Right ventricle myocardium inferior (tissue), 1 donor: ENCODE measurements around the gene RFFL. TPM values are rescaled to one million over a fixed set of nuclear protein-coding genes. Genes with fewer than 3 reads are reported as not detected.

Source experiments
- ATAC-seq: fragments of 200-7000 bp; cut with Tn5 transposase; one replicate; pipeline ENCODE4 v1.9.1; 2020; ENCODE audit warnings: mild to moderate bottlenecking, moderate library complexity
- DNase-seq: peaks from one replicate; pipeline ENCODE4 v3.0.0; 2021; ENCODE audit errors: missing footprints
- intact Hi-C: fragments of 100-400 bp; cut with DNase I; formaldehyde crosslinking; loops from one replicate; pipeline ENCODE4 v1.11.0; 2022
- total RNA-seq: library from RNA; stranded (reverse); fragmentation: NEBNext Ultra II Directional; extraction: Animal tissue kit (Norgen Biotek cat#: 25700); gene quantifications from one replicate; pipeline ENCODE4 v1.2.1, GENCODE V29; 2021
- donor health status: DM: no; HTN: yes; CAD: no; lungs with severe emphysema.

The RFFL gene
- total RNA-seq, 1 donor from 2014 or later, result 11.2 TPM

- ATAC-seq, result no peak
- no peak for DNase-seq
- intact Hi-C loops, result loop anchor here (5.0 kb wide), 1 partner anchor 103 kb away; the partner anchor contains the start of gene LIG3
Measured at GRCh38 chr17:35084987-35085386, 21.5 kb upstream of the RFFL start.

DNA sequence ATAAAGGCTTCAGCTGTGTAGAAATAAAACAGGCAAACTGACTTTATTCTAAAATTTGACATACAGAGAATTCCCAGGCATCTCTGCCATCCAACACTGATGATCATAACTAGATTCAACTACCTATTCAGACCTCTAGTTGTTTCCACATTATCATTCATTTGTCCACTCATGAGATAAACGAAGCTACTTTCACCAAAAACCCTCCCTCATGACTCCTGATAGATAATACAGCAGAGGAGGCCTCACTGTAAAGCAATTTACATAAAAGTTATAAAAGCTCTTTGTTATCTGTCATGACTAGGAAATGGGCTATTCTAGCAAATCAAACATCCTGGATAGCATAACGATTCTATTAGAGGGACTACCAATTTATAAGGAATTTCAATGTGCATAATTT, 19.6 kb upstream of the RFFL start:
- no peak for DNase-seq
- no peak for ATAC-seq
- intact Hi-C loops, result no loop called here

DNA sequence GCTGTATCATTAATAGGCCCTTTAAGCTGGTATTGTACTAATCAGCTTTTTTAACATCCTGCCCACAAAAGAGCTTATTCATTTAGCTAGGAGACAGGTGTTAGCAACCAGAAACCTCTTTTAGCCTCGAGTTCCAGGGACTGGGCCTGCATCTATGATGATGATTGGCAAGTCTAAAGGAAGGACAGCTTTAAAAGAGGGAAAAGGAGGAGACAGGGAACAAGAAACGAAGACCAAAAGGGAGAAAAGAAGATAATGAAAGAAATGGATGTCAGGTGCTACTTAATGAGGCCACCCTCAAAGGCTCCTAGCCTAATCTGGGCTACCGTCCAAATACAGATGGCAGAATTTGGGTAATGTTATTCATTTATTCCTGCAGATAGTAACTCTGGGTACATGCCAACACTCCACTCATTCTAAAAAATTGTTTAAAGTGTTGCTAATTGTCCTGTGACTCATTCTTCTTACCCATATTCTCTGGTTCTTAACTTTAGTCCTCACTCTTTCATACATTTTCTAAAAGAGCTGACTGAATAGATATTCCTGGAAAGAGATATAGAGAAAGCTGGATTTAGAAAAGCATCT, 18.7 kb upstream of the RFFL start:
- DNase-seq, result no peak
- no peak for ATAC-seq
- intact Hi-C loops, result no loop called here

DNA sequence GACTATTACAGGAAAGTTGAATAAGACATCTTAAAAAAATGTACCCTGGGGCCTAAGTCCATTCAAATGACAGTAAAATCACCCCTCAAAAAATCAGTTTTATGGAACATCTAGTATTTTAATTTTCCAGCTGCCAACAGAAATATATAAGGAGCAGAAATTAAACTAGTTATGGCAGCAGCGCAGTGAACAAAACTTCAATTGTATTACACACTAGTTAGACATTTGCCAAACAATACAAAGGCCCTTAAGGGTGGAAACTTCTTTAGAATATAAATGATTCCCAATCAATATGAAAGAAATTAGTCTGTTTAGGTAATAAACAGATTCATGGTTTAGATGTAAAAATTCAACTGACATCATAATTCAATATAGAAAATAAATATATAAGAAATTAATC, 18.1 kb upstream of the RFFL start:
- ATAC-seq (no peak), DNase-seq (no peak)
- intact Hi-C loops, result no loop called here

DNA sequence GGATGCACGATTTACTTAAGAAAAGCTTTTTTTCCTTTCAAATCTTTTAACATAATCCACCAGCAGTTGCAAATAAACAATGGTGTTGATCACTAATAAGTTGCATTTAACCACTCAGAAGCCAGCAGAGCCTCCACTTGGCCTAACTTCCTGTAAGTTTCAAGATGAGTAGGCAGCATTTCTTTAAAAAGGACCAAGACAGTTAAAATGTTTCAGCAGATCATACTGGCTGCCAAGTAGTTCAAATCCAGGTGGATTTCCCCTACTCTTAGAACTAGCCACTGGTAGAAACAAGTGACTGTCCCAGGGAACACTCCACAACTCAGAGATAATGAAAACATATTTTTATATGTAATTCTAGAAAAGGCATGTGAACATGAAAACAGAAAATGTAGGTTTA, 17.0 kb upstream of the RFFL start:
- ATAC-seq, result no peak
- intact Hi-C loops, result no loop called here

DNA sequence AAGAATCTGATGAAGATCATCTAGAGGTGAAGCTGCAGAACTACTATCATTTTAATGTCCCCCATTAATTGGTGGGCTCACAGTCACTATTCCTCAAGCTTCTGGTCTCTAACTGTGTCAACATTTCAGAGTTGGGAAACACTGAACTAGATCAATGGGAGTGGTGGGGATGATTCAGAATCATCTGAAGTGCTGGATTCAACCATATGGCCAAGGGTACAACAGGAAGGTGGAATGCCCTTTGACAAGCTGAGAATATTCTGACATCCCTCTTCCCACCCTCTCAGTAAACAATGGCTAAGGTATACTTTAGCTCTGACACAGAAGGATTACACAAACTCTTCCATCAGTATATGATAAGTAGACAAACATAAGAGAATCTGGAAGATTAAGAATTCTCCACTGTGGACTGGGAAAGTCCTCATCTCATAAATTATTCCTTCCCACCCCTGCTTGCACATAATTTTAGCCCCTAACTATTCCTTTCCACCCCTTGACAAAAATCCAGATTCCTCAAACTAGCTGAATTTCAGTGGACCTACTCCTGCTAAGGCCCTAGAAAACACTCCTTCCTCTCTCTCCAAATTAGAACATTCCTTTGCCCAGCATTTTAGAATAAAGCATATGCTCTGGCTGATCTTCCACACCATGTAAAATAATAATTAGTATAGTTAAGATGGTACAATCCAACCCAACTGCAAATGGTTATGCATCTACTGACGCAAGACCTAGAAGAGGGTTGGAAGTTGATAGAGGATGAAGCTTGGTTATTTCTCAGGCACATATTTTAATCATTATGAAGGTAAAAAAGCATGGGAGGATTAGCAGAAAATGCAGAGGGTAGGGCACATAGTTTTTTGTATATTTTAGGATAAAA, 16.3 kb upstream of the RFFL start:
- DNase-seq (no peak), ATAC-seq (no peak)
- intact Hi-C loops, result no loop called here

More for the DNA sequence above, 17.0 kb upstream of the RFFL start:
- DNase-seq, result no peak

GRCh38 chr17:35076874-35077273, 13.4 kb upstream of the RFFL start:
- no peak for ATAC-seq
- intact Hi-C loops, result no loop called here

DNA sequence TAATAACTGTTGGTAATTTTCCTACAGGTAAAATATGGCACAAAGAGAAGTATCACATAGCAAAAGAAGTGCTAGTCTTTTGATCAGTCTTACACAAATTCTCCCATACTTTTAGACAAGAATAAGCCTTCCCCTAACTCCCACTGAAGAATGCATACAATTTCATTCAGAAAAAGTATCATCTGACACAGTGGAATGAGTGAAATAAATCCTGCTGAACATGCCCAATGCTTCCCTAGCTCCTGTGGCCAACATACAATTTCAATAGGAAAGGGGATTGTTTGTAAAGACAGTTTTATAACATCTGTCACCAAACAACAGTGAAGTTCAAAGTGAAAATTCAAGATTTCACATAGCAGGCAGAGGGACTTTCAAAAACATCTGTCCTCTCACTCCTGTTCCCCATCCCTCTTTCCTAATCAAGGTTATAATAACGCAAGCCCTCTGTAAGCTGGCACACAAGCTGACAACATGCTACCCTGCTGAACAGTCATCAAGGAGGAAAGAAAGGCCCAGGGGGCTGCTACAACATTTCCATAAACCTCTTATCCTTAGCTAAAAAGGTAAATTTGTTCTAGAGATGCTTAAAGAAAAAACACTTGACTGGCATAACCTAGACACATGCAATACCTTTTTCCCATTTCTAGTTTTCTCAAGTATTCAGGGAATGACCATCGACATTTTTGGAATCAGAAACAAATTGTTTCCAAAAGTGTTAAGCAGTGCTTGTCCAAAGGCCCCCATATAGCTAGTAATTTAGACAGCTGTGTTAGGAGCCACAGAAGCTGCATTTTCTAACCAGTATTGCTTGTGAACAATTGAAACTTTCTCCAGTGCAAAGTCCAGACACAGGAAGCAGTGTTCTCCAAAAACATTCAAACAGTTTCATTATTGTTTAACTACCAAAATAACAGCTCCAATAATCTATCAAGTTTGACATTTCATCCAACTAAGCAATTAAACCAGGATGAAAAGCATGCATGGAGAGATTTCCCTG, 11.5 kb upstream of the RFFL start:
- DNase-seq, result no peak
- no peak for ATAC-seq
- intact Hi-C loops, result no loop called here

More at GRCh38 chr17:35076874-35077273, 13.4 kb upstream of the RFFL start:
- no peak for DNase-seq

GRCh38 chr17:35073991-35074627, 10.6 kb upstream of the RFFL start:
- intact Hi-C loops, result no loop called here
- ATAC-seq, result no peak
- DNase-seq, result no peak

- ATAC-seq (no peak), DNase-seq (no peak)
- intact Hi-C loops, result no loop called here
Measured at GRCh38 chr17:35073183-35073790, 9.8 kb upstream of the RFFL start.

DNA sequence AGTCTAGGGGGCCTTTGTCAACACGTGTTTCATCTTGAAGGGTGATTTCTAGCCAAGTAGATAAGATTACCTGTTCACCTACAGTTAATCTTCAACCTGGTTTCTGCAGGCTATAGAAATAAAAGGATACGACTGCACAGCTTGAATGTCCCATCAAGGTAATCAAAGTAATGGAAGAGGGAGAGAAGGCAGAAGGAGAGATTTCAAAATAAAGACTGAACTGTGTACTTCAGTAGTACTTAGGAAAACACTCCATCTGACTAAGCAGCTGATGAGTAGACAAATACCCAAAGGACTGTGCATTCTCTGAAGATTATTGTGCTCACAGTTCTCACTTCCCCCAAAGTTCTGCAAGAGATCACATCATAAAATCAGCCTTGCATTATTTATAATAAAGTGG, 5.8 kb upstream of the RFFL start:
- DNase-seq (no peak), ATAC-seq (no peak)
- intact Hi-C loops, result no loop called here

DNA sequence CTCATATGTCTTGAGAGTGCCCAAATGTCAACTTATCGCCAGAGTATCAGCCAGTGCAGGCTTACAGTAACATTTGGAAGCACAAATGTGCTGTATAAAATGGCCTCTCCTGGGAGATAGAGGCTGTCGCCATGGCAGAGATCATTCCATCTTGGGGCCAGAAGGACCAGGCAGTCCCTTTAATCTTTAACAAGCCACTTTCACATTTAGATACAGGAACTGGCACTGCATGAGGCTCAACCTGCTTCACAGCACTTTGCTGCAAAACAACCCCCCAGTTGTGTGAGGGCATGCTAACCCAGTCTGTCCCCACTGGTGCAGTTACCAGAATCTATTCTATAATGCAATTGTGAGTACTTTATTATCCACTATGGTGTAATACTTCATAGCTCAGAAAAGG, 4.7 kb upstream of the RFFL start:
- ATAC-seq, result no peak
- intact Hi-C loops, result no loop called here
- no peak for DNase-seq

- DNase-seq (no peak), ATAC-seq (no peak)
- intact Hi-C loops, result no loop called here
Measured at GRCh38 chr17:35065880-35066279, 2.4 kb upstream of the RFFL start.

DNA sequence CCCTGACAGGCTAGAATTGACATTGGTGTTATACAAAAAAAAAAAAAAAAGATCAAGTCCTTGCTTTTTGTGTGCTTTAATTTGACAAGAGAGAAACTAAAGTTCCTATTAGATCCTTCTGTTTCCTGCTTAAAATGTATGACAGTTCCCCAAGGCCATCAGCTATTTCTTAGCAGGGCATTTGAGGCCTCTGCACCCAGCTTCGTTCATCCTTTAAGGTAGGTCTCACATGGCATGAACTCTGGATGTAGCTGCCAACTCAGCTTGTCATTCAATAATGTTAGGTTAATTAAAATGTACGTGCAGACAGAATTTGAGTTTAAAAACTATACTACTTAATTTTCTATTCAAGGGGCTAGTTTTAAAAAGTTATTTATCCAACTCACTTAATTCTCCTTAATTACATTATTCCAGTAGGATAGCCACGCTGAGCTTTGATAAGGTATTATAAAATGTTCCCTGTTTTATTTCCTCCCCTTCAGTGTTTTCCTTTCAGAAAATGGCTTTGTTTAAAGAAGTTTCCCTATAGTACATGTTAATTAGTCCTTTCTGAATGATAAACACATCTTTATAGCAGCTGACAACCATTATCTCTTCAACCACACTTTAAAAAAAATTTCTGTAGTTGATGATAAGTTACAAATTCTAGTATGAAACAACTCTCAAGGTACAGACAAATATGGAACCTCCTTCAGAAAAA, 1.2 kb upstream of the RFFL start:
- no peak for ATAC-seq
- intact Hi-C loops, result no loop called here
- no peak for DNase-seq

GRCh38 chr17:35062308-35062707, 1.2 kb downstream of the RFFL start:
- ATAC-seq, result no peak
- intact Hi-C loops, result loop anchor here (2.0 kb wide), 1 partner anchor 40 kb away; no protein-coding TSS in a partner anchor
- DNase-seq, result no peak

- ATAC-seq (no peak), DNase-seq (no peak)
- intact Hi-C loops, result no loop called here
Measured at GRCh38 chr17:35057332-35057915, 6.1 kb downstream of the RFFL start.

- ATAC-seq (no peak), DNase-seq (no peak)
- intact Hi-C loops, result no loop called here
Measured at GRCh38 chr17:35056013-35056412, 7.5 kb downstream of the RFFL start.
